ENCODE measurements around the gene PLAAT1. TPM values are rescaled to one million over a fixed set of nuclear protein-coding genes. Genes with fewer than 3 reads are reported as not detected.

Gene PLAAT1
- total and polyA plus RNA-seq, 10 donors: 0.38 to 1.5 (median 0.53) TPM; not detected in 6

DNA sequence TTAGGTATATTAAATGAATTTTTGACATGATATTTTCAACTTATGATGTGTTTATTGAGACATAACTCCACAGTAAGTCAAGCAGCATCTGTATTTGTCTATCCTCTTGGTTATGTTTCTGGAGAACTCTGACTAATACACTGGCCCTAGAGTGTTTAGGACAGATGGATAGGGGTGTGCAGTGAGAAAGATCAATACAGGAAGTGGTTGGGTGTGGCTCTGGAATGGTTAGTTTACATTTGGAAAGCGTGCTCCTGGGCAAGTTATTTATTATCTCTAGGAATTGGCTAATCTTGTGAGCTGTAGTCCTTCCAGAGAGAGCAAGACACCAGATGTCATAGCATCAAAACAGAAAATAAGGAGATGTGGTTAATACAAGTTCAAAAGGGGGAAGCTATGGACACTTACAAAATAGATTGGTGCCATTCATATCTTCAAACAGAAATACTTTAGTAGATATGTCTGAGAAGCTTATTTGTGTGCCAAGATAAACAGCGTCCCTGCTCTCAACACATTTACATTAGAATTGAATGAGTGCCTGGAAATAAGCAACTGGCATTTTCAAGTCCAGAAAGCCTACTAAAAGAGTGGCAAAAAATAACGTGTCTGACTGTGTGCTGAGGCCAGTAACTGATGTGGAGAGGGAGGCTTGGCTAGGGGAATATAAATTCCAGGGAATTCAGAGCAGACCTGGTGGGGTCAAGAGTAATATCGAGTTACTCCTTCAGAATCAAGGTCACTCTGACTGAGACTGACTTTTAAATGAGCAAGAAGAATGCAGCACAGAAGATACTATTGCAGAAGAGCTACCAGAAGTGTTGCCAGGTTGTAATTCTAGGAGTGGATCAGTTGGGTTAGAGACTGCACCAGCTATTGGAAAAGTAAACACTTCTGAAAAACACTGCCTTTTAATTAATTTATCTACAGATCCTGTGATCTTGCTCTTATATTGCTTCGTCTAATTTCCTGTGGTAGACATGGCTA lies 33.4 kb upstream of the PLAAT1 start:
- no peak for DNase-seq
- WGBS, 5 donors: 45 to 66% (median 51%) methylated on average over 5 of the region's 5 CpGs
- Histone ChIP-seq H3K4me3 (no peak overlapping the region), H3K4me1 (no peaks in the 10 kb centered on the region), H3K9me3 (no peaks in the 10 kb centered on the region), H3K27ac (no peak overlapping the region), H3K27me3 (replicated peaks in 1 of 7) (peaks cover 0 to 12% (median 0%) of the 10 kb centered on the region in 7 donors), H3K36me3 (no peaks in the 10 kb centered on the region)
- no peak for TF ChIP-seq POLR2A (IDR thresholded peaks at IDR 0.05)
- TF ChIP-seq POLR2AphosphoS5 (IDR thresholded peaks at IDR 0.05): no peak
- TF ChIP-seq, protein P1, sequence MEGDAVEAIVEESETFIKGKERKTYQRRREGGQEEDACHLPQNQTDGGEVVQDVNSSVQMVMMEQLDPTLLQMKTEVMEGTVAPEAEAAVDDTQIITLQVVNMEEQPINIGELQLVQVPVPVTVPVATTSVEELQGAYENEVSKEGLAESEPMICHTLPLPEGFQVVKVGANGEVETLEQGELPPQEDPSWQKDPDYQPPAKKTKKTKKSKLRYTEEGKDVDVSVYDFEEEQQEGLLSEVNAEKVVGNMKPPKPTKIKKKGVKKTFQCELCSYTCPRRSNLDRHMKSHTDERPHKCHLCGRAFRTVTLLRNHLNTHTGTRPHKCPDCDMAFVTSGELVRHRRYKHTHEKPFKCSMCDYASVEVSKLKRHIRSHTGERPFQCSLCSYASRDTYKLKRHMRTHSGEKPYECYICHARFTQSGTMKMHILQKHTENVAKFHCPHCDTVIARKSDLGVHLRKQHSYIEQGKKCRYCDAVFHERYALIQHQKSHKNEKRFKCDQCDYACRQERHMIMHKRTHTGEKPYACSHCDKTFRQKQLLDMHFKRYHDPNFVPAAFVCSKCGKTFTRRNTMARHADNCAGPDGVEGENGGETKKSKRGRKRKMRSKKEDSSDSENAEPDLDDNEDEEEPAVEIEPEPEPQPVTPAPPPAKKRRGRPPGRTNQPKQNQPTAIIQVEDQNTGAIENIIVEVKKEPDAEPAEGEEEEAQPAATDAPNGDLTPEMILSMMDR (IDR thresholded peaks at IDR 0.05 in 8 of 11, conservative IDR thresholded peaks at IDR 0.05 in 3 of 11): no peak
- intact Hi-C loops (cut with DNase I; ENCODE audit: low total_unique reads): no loop called here

DNA sequence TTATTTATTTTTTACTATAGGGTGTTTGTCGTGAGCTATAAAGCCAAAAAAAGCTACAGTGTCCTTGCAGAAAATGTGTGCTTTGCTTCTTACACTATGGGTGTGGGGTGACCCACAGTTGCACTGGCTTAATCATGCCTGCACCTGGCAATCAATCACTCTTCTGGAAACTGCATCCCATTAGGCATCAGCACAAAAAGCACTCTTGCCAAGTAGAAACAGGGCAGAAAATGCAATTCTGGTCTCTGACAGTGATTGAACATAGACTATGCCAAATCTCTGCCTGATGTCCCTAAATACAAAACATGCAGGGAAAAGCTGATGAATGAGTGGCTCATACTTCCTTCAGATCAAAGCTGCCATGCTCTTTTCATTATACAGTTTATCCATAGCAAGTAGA lies 30.4 kb upstream of the PLAAT1 start:
- 71 to 82% (median 76%) methylated on average over 1 of the region's 1 CpG for WGBS, 5 donors
- intact Hi-C loops (cut with DNase I; ENCODE audit: low total_unique reads): no loop called here
- no peaks in the 10 kb centered on the region for H3K4me1 ChIP-seq

DNA sequence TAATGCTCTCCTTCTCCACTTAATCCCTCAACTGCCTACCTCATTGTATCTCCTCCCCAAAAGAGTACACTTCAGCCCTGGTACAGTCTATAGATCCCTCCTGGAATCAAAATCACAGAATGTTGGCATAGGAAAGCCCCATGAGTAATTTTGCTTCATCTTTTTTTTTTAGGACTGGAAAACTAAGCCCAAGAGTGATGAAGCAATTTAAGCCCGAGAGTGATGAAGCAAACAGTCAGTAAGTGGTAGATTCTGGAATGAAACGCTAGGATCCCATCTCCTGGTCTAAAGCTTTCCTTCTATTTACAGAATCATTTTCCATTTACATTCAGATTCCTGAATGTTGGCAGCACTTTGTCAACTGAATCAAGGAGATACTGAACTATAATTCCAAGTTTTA lies 29.8 kb upstream of the PLAAT1 start:
- H3K9me3 ChIP-seq: no peaks in the 10 kb centered on the region
- no peaks in the 10 kb centered on the region for H3K36me3 ChIP-seq
- intact Hi-C loops (cut with DNase I; ENCODE audit: low total_unique reads): no loop called here
- H3K4me3 ChIP-seq: no peak overlapping the region
- H3K4me1 ChIP-seq: no peaks in the 10 kb centered on the region
- no peak for DNase-seq
- H3K27ac ChIP-seq: no peak overlapping the region
- TF ChIP-seq POLR2AphosphoS5 (IDR thresholded peaks at IDR 0.05) (no peak), POLR2A (IDR thresholded peaks at IDR 0.05) (no peak)
- TF ChIP-seq, protein P1 (IDR thresholded peaks at IDR 0.05 in 8 of 11, conservative IDR thresholded peaks at IDR 0.05 in 3 of 11): no peak
- peaks cover 0 to 12% (median 0%) of the 10 kb centered on the region in 7 donors for H3K27me3 ChIP-seq (replicated peaks in 1 of 7)
- 79 to 91% (median 87%) methylated on average over 2 of the region's 2 CpGs for WGBS, 5 donors

More for the DNA sequence above, 30.4 kb upstream of the PLAAT1 start:
- Histone ChIP-seq H3K4me3 (no peak overlapping the region), H3K36me3 (no peaks in the 10 kb centered on the region), H3K27ac (no peak overlapping the region), H3K27me3 (replicated peaks in 1 of 7) (peaks cover 0 to 12% (median 0%) of the 10 kb centered on the region in 7 donors), H3K9me3 (no peaks in the 10 kb centered on the region)
- TF ChIP-seq, protein P1 (IDR thresholded peaks at IDR 0.05 in 8 of 11, conservative IDR thresholded peaks at IDR 0.05 in 3 of 11): no peak
- TF ChIP-seq POLR2A (IDR thresholded peaks at IDR 0.05): no peak
- no peak for TF ChIP-seq POLR2AphosphoS5 (IDR thresholded peaks at IDR 0.05)
- DNase-seq: no peak

DNA sequence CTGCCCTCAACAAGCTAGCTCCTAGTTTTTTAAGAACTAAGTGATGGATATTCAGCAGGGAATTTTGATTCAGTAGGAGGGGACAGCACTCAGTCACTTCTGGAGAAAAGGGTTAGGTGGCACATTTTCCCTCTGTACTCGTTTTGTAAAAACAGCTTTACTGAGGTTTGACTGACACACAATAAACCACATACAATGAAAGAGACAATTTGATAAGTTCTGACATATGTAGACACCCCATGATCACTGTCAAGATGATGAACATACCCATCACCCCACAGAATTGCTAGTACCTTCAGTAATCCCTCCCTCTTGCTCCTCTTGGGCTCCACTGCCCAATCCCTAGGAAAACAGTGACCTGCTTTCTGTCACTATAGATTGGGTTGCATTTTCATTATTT lies 29.0 kb upstream of the PLAAT1 start:
- no peak overlapping the region for H3K4me3 ChIP-seq
- no peak overlapping the region for H3K27ac ChIP-seq
- 37 to 82% (median 39%) methylated on average over 1 of the region's 1 CpG for WGBS, 5 donors
- intact Hi-C loops (cut with DNase I; ENCODE audit: low total_unique reads): no loop called here
- no peaks in the 10 kb centered on the region for H3K4me1 ChIP-seq
- peaks cover 0 to 12% (median 0%) of the 10 kb centered on the region in 7 donors for H3K27me3 ChIP-seq (replicated peaks in 1 of 7)
- no peak for TF ChIP-seq POLR2AphosphoS5 (IDR thresholded peaks at IDR 0.05)
- TF ChIP-seq POLR2A (IDR thresholded peaks at IDR 0.05): no peak
- TF ChIP-seq, protein P1 (IDR thresholded peaks at IDR 0.05 in 8 of 11, conservative IDR thresholded peaks at IDR 0.05 in 3 of 11): no peak
- H3K9me3 ChIP-seq: no peaks in the 10 kb centered on the region
- no peak for DNase-seq
- no peaks in the 10 kb centered on the region for H3K36me3 ChIP-seq

Data from spleen (tissue), 11 donors.